Activated CD8-positive, alpha-beta T cell treated with anti-CD3 and anti-CD28 coated beads for 36 hours (primary cell): Measurements from ENCODE around the gene C11orf97. TPM values are rescaled to one million over a fixed set of nuclear protein-coding genes. Genes with fewer than 3 reads are reported as not detected.

ENCODE experiments used
- ATAC-seq: fragments of 200-7000 bp; cut with Tn5 transposase; one replicate; pipeline ENCODE4 v1.10.0; 2021; ENCODE audit warnings: mild to moderate bottlenecking, moderate library complexity
- CTCF ChIA-PET: fragments of 350-600 bp; sonication (Branson Sonifier 250); formaldehyde crosslinking; loops from one replicate; lab custom pipeline; 2021; ENCODE audit warnings: antibody characterized with exemption; lab: Charles Lee
- POLR2A ChIA-PET: fragments of 350-600 bp; sonication (Branson Sonifier 250); formaldehyde crosslinking; loops from one replicate; lab custom pipeline; 2021; ENCODE audit warnings: antibody characterized with exemption; lab: Charles Lee
- DNase-seq: peaks from one replicate; pipeline ENCODE4 v3.0.0-alpha.2; 2020
- H3K27ac Mint-ChIP-seq: one replicate; pipeline ENCODE4 v1.8.0; 2021; ENCODE audit warnings: mild to moderate bottlenecking, mixed read lengths
- H3K27me3 Mint-ChIP-seq: one replicate; pipeline ENCODE4 v1.8.0; 2021; ENCODE audit warnings: mixed read lengths
- H3K36me3 Mint-ChIP-seq: one replicate; pipeline ENCODE4 v1.8.0; 2021; ENCODE audit warnings: low read depth, mixed read lengths
- H3K4me1 Mint-ChIP-seq: one replicate; pipeline ENCODE4 v1.8.0; 2021; ENCODE audit warnings: low read depth, mixed read lengths
- H3K4me3 Mint-ChIP-seq: one replicate; pipeline ENCODE4 v1.8.0; 2021; ENCODE audit warnings: mild to moderate bottlenecking, moderate library complexity, mixed read lengths
- H3K9me3 Mint-ChIP-seq: one replicate; pipeline ENCODE4 v1.8.0; 2021; ENCODE audit warnings: mixed read lengths
- intact Hi-C: fragments of 100-400 bp; cut with micrococcal nuclease; formaldehyde crosslinking; loops from one replicate; pipeline ENCODE4 v1.10.0; 2022
- total RNA-seq, 2 experiments: library from RNA; stranded (reverse); gene quantifications; one replicate each; pipeline ENCODE4 v1.2.3, GENCODE V29; 2021
- TF ChIP-seq, protein P1 (sequence below): fragments of 200-600 bp; IDR thresholded peaks from one replicate; pipeline ENCODE4 v1.8.0; 2022; ENCODE audit warnings: antibody characterized with exemption, mild to moderate bottlenecking

Gene C11orf97
- total RNA-seq, 2 experiments from 2014 or later, result not detected

DNA sequence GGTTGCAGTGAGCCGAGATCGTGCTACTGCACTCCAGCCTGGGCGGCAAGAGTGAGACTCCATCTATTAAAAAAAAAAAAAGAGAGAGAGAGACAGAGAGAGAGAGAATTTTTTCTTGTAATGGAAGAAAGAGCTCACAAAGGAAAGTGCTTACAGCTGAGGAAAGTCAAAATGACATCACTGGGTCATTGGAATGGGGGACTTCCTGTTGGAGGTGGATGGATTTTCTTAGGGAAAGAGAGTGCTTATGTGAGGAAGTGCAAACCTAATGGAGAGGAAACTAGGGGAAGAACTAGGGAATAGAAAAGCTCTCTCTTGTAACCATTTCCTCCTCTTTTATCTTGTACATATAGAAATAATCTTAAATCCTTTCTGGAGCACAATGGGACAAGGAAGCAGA is 48.6 kb downstream of the C11orf97 start:
- POLR2A ChIA-PET, result no interaction called here

DNA sequence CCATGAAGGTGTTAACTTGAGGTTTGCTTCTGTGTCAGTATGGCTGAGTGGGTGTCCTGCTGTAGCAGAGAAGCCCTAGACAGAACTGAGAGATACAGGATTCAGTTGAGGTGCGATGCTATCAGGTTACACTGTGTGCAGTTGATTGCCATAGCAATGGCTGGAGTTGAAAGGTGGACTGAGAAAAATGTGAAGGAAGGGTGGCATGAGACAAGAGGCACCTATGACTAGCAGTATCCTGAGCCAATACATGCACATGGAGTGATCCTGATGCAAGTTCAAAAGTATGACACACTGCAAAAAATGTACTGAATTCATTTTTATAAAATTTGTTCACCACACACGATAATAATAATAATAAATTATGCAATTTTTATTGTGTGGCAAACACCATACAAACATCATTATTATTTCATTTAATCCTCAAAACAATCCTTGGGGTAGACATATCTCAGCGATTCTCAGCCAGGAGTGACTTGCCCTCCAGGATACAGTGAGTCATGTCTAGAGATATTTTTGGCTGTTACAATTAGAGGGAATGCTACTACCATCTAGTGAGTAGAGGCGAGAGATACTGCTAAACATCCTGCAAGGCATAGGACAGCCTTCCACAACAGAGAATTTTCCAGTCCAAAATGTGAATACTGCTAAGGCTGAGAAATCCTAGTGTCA is 51.1 kb downstream of the C11orf97 start:
- H3K27ac Mint-ChIP-seq, result no peak overlapping the region
- DNase-seq, result no peak
- TF ChIP-seq, protein P1, sequence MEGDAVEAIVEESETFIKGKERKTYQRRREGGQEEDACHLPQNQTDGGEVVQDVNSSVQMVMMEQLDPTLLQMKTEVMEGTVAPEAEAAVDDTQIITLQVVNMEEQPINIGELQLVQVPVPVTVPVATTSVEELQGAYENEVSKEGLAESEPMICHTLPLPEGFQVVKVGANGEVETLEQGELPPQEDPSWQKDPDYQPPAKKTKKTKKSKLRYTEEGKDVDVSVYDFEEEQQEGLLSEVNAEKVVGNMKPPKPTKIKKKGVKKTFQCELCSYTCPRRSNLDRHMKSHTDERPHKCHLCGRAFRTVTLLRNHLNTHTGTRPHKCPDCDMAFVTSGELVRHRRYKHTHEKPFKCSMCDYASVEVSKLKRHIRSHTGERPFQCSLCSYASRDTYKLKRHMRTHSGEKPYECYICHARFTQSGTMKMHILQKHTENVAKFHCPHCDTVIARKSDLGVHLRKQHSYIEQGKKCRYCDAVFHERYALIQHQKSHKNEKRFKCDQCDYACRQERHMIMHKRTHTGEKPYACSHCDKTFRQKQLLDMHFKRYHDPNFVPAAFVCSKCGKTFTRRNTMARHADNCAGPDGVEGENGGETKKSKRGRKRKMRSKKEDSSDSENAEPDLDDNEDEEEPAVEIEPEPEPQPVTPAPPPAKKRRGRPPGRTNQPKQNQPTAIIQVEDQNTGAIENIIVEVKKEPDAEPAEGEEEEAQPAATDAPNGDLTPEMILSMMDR, result no peak
- H3K4me1 Mint-ChIP-seq, result no peaks in the 10 kb centered on the region
- intact Hi-C loops, result no loop called here
- ATAC-seq, result no peak
- H3K36me3 Mint-ChIP-seq, result no peaks in the 10 kb centered on the region
- ChIA-PET POLR2A (no interaction called here), CTCF (interaction anchor here (0.8 kb wide), 1 partner anchor 239 kb away, joined by 3 read pairs; no protein-coding TSS in a partner anchor)
- no peaks in the 10 kb centered on the region for H3K27me3 Mint-ChIP-seq
- no peaks in the 10 kb centered on the region for H3K9me3 Mint-ChIP-seq
- no peak overlapping the region for H3K4me3 Mint-ChIP-seq

More for the DNA sequence above, 48.6 kb downstream of the C11orf97 start:
- ATAC-seq (no peak), DNase-seq (no peak)
- H3K27me3 Mint-ChIP-seq, result no peaks in the 10 kb centered on the region
- intact Hi-C loops, result no loop called here
- no peaks in the 10 kb centered on the region for H3K36me3 Mint-ChIP-seq
- H3K4me3 Mint-ChIP-seq, result no peak overlapping the region
- CTCF ChIA-PET, result no interaction called here
- no peaks in the 10 kb centered on the region for H3K9me3 Mint-ChIP-seq
- no peaks in the 10 kb centered on the region for H3K4me1 Mint-ChIP-seq
- TF ChIP-seq, protein P1, result no peak
- H3K27ac Mint-ChIP-seq, result no peak overlapping the region

DNA sequence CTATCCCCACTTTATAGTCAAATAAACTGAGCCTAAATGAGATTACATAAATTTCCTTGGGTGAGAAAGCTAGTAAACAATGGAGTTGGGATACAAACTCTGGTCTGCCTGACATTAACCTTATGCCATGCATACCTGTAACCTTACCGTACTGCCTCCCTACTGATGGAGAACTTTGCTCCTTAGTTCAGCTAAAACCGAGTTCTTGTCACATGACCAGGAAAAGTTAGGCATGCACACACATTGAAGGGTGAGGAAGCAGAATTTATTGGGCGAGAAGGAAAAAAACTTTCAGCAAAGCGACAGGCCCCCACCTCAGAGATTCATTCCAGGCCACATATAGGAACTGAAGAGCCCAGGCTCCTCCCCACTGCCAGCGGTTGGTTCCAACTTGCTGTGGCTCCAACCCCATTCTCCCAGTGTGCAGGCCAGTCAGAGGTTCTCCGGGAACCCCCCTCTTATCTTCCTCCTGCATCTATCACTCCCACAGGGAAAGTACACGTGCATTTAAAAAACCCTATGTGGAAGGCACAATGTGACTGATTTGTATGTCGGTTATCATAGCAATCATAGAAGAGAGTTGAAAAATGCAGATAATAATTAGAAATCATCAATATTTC is 51.7 kb downstream of the C11orf97 start:
- Mint-ChIP-seq H3K4me1 (no peaks in the 10 kb centered on the region), H3K27ac (no peak overlapping the region), H3K4me3 (no peak overlapping the region), H3K36me3 (no peaks in the 10 kb centered on the region), H3K9me3 (no peaks in the 10 kb centered on the region), H3K27me3 (no peaks in the 10 kb centered on the region)
- ChIA-PET CTCF (interaction anchor here (0.8 kb wide), 1 partner anchor 238 kb away, joined by 3 read pairs; no protein-coding TSS in a partner anchor), POLR2A (no interaction called here)
- no peak for DNase-seq
- ATAC-seq, result no peak
- TF ChIP-seq, protein P1, result no peak
- intact Hi-C loops, result no loop called here

DNA sequence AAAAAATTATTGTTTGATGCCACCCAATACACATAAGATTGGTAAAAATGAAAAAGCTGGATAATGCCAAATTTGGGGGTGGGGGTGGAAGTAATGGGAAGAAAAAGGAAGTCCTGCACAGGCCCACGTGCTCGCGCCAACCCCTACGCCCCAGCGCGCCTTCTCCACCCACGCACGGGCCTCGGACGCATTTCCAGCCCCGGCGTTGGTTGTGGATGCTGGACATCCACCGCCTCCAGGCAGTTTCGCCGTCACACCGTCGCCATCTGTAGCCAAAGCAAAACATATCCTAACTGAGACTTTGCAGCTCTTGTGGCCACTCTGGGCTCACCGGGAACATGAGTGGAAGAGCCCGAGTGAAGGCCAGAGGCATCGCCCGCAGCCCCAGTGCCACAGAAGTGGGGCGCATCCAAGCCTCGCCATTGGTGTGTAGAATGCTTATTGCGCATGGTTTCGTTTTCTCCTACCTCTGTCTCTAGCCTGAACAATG is 55.0 kb downstream of the C11orf97 start, which contains the start of gene PIWIL4:
PIWIL4 (plus strand) TSS at position 188 of the 490 bp plus-strand sequence; CDS start at position 339, 151 bp downstream.
- Mint-ChIP-seq H3K9me3 (no peaks in the 10 kb centered on the region), H3K4me1 (no peaks in the 10 kb centered on the region), H3K4me3 (no peak within 1 kb of the TSS), H3K27me3 (no peaks in the 10 kb centered on the region), H3K27ac (no peak within 1 kb of the TSS), H3K36me3 (no peaks in the 10 kb centered on the region)
- intact Hi-C loops, result no loop called here
- TF ChIP-seq, protein P1, result no peak
- ChIA-PET CTCF (no interaction called here), POLR2A (no interaction called here)
- ATAC-seq (no peak), DNase-seq (no peak)

DNA sequence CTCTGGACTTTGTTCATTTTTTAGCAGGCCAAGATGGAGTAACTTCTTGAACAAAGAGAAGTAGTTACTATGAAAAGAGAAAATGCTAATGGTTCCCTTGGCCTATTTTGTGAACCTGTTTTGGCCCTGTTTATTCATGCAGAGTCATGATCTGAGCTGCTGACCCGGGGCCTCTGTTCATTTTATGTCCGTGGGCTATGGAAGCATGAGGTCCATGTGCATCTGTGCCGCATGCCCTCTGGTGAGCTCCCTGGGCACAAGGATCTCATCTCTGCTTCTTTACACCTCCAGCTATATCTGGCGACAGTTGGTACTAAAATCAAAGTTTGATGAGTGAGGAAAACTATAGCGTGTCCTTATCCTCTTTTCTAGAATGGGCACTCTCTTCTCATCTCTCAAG is 55.9 kb downstream of the C11orf97 start:
- ATAC-seq, result no peak
- TF ChIP-seq, protein P1, result no peak
- no peak for DNase-seq
- Mint-ChIP-seq H3K36me3 (no peaks in the 10 kb centered on the region), H3K27me3 (no peaks in the 10 kb centered on the region), H3K4me3 (no peak overlapping the region), H3K27ac (no peak overlapping the region), H3K9me3 (no peaks in the 10 kb centered on the region), H3K4me1 (no peaks in the 10 kb centered on the region)
- intact Hi-C loops, result no loop called here
- ChIA-PET CTCF (no interaction called here), POLR2A (no interaction called here)
